A549 (cell line): ENCODE measurements around the gene TMX1. TPM values are rescaled to one million over a fixed set of nuclear protein-coding genes. Genes with fewer than 3 reads are reported as not detected.

Experiments
- ATAC-seq, 2 experiments: fragments of 200-7000 bp in 1 of 2; fragments of >200 bp in 1 of 2; cut with Nextera tagmentation in 1 of 2; cut with Tn5 transposase in 1 of 2; 3 replicates each; pipeline versions ENCODE4 v1.8.0 to v1.9.1; 2018 to 2020; ENCODE audit warnings: mild to moderate bottlenecking in 1 of 2, moderate library complexity in 1 of 2
- CTCF ChIA-PET: fragments of 300-600 bp; sonication (Branson Sonifier 250); formaldehyde crosslinking; extraction: SDS; loops from one replicate; lab custom pipeline; 2021; ENCODE audit warnings: antibody characterized with exemption, inconsistent platforms; lab: Yijun Ruan, JAX
- POLR2A ChIA-PET: fragments of 350-600 bp; formaldehyde crosslinking; extraction: SDS; loops from one replicate; lab custom pipeline; 2021; ENCODE audit warnings: antibody characterized with exemption, inconsistent platforms; lab: Yijun Ruan, JAX
- DNase-seq, 2 experiments: peaks; one replicate each; pipeline versions ENCODE4 v3.0.0 to v3.0.0-alpha.2; 2011 to 2016; ENCODE audit warnings: low read depth in 1 of 2, low spot score in 1 of 2
- FAIRE-seq: peaks from 2 replicates; lab custom pipeline; 2011; peaks lifted over from hg19 to GRCh38; lab: Jason Lieb, UNC
- H3K27ac ChIP-seq, 2 experiments: fragments of >200 bp; sonication (Bioruptor Twin); formaldehyde crosslinking; 3 replicates each; pipeline ENCODE4 v1.5.1; 2016 to 2017
- H3K4me1 ChIP-seq: fragments of >200 bp; sonication (Bioruptor Twin); formaldehyde crosslinking; 3 replicates; pipeline ENCODE4 v1.6.1; 2016
- H3K4me2 ChIP-seq: fragments of >200 bp; sonication (Bioruptor Twin); formaldehyde crosslinking; 3 replicates; pipeline ENCODE4 v1.6.1; 2016
- H3K4me3 ChIP-seq: fragments of >200 bp; sonication (Bioruptor Twin); formaldehyde crosslinking; 3 replicates; pipeline ENCODE4 v1.5.1; 2016
- H3K9me3 ChIP-seq: fragments of >200 bp; sonication (Bioruptor Twin); formaldehyde crosslinking; 3 replicates; pipeline ENCODE4 v1.6.1; 2016
- CBX2 ChIP-seq: fragments of 200-600 bp; sonication (generic); IDR thresholded peaks from 2 replicates; pipeline ENCODE4 v1.6.1; 2016; ENCODE audit warnings: low read depth, mild to moderate bottlenecking, borderline replicate concordance
- EHMT2 ChIP-seq: fragments of 200-600 bp; sonication (generic); IDR thresholded peaks from 2 replicates; pipeline ENCODE4 v1.6.1; 2016; ENCODE audit warnings: antibody characterized with exemption, low read depth, mild to moderate bottlenecking, moderate library complexity
- ELK1 ChIP-seq: fragments of 150-350 bp; IDR thresholded peaks from 2 replicates; pipeline ENCODE4 v1.6.1; 2014; ENCODE audit warnings: low read depth, mild to moderate bottlenecking, low read length
- EP300 ChIP-seq, 2 experiments: fragments of >200 bp; sonication (Bioruptor Twin); formaldehyde crosslinking; IDR thresholded peaks; 2 replicates in 1 of 2; 3 replicates in 1 of 2; pipeline ENCODE4 v1.6.1; 2016 to 2017
- ESRRA ChIP-seq: fragments of 150-350 bp; IDR thresholded peaks from 2 replicates; pipeline ENCODE4 v1.6.1; 2014; ENCODE audit warnings: mild to moderate bottlenecking, low read length, borderline replicate concordance
- FOXS1 ChIP-seq: fragments of 250-450 bp; sonication (Bioruptor Pico); IDR thresholded peaks from 2 replicates; pipeline ENCODE4 v1.5.0; 2020; ENCODE audit warnings: mild to moderate bottlenecking, moderate library complexity
- JUN ChIP-seq, 2 experiments: fragments of >200 bp; sonication (Bioruptor Twin); formaldehyde crosslinking; IDR thresholded peaks; 2 replicates in 1 of 2; 3 replicates in 1 of 2; pipeline ENCODE4 v1.6.1; 2016 to 2017
- MAZ ChIP-seq: fragments of 150-350 bp; IDR thresholded peaks from 2 replicates; pipeline ENCODE4 v1.6.1; 2014; ENCODE audit warnings: antibody characterized with exemption, low read depth, low read length, borderline replicate concordance
- NPAS2 ChIP-seq: fragments of 250-450 bp; sonication (Bioruptor Pico); IDR thresholded peaks from 2 replicates; pipeline ENCODE4 v1.8.0; 2022; ENCODE audit warnings: mild to moderate bottlenecking, moderate library complexity, borderline replicate concordance
- POLR2A ChIP-seq: IDR thresholded peaks from 2 replicates; pipeline ENCODE4 v1.6.1; 2012; ENCODE audit warnings: mild to moderate bottlenecking, low read length
- RAD21 ChIP-seq, 2 experiments: fragments of >200 bp in 1 of 2; sonication (Bioruptor Twin) in 1 of 2; formaldehyde crosslinking in 1 of 2; IDR thresholded peaks in 1 of 2; conservative IDR thresholded peaks in 1 of 2; 2 replicates in 1 of 2; 3 replicates in 1 of 2; pipeline ENCODE4 v1.6.1; 2012 to 2018; ENCODE audit warnings: inconsistent platforms in 1 of 2
- RARB ChIP-seq: fragments of 250-450 bp; sonication (Bioruptor Pico); IDR thresholded peaks from 2 replicates; pipeline ENCODE4 v1.8.0; 2021; ENCODE audit warnings: mild to moderate bottlenecking, moderate library complexity
- SMC3 ChIP-seq: fragments of >200 bp; sonication (Bioruptor Twin); formaldehyde crosslinking; IDR thresholded peaks from 3 replicates; pipeline ENCODE4 v1.6.1; 2018; ENCODE audit warnings: inconsistent platforms
- TP53 ChIP-seq: fragments of 250-450 bp; sonication (Bioruptor Pico); IDR thresholded peaks from 2 replicates; pipeline ENCODE4 v1.5.0; 2021; ENCODE audit warnings: mild to moderate bottlenecking, moderate library complexity
- ZFP36 ChIP-seq: fragments of 450-650 bp; IDR thresholded peaks from 2 replicates; pipeline ENCODE4 v1.6.1; 2014; ENCODE audit warnings: borderline replicate concordance; ENCODE audit not compliant: partially characterized antibody
- ZNF302 ChIP-seq: fragments of 250-450 bp; sonication (Bioruptor Pico); IDR thresholded peaks from 2 replicates; pipeline ENCODE4 v1.9.0; 2021; ENCODE audit warnings: inconsistent platforms, mild to moderate bottlenecking, moderate library complexity
- WGBS: methylation state at CpG from one replicate; pipeline ENCODE4 v1.1.6; 2017; ENCODE audit errors: missing lambda C conversion rate; 5-methylcytosine and 5-hydroxymethylcytosine counted together
- polyA plus RNA-seq, 4 experiments: library from polyadenylated mRNA; depleted of rRNA in 3 of 4; stranded (reverse); fragments of >200 nt; fragmentation: RNase III in 1 of 4; extraction: RNeasy Plus Mini Kit Qiagen cat#74134 plus additional on column Dnase treatment in 1 of 4; gene quantifications; 2 replicates in 3 of 4; 3 replicates in 1 of 4; pipeline ENCODE4 v1.2.3, GENCODE V29; 2011 to 2017
- TF ChIP-seq, protein P1 (sequence below): IDR thresholded peaks from 2 replicates; pipeline ENCODE4 v1.6.1; 2012; ENCODE audit warnings: low read depth, borderline replicate concordance
- TF ChIP-seq, protein P2 (sequence below): fragments of 200-600 bp; sonication (generic); IDR thresholded peaks from 2 replicates; pipeline ENCODE4 v1.6.1; 2016; ENCODE audit warnings: antibody characterized with exemption, mild to moderate bottlenecking, moderate library complexity
- TF ChIP-seq, protein P3 (sequence below): IDR thresholded peaks from 2 replicates; pipeline ENCODE4 v1.6.1; 2012
- TF ChIP-seq, protein P4 (sequence below): fragments of >200 bp; sonication (Bioruptor Twin); formaldehyde crosslinking; IDR thresholded peaks from 3 replicates; pipeline ENCODE4 v1.5.1; 2016

The TMX1 gene
- polyA plus RNA-seq, 2 of the 4 experiments (the other 2 are of a cell fraction): 58.6 to 64.0 TPM

GRCh38 chr14:51269634-51270033, 29.6 kb downstream of the TMX1 start:
- Histone ChIP-seq H3K4me2 (no peak overlapping the region), H3K4me3 (no peak overlapping the region), H3K4me1 (no peaks in the 10 kb centered on the region), H3K9me3 (no peaks in the 10 kb centered on the region), H3K27ac (no peak overlapping the region)
- 86% methylated on average over 1 of the region's 1 CpG for WGBS
- TF ChIP-seq, protein P1, sequence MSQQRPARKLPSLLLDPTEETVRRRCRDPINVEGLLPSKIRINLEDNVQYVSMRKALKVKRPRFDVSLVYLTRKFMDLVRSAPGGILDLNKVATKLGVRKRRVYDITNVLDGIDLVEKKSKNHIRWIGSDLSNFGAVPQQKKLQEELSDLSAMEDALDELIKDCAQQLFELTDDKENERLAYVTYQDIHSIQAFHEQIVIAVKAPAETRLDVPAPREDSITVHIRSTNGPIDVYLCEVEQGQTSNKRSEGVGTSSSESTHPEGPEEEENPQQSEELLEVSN: no peak
- TF ChIP-seq, protein P2, sequence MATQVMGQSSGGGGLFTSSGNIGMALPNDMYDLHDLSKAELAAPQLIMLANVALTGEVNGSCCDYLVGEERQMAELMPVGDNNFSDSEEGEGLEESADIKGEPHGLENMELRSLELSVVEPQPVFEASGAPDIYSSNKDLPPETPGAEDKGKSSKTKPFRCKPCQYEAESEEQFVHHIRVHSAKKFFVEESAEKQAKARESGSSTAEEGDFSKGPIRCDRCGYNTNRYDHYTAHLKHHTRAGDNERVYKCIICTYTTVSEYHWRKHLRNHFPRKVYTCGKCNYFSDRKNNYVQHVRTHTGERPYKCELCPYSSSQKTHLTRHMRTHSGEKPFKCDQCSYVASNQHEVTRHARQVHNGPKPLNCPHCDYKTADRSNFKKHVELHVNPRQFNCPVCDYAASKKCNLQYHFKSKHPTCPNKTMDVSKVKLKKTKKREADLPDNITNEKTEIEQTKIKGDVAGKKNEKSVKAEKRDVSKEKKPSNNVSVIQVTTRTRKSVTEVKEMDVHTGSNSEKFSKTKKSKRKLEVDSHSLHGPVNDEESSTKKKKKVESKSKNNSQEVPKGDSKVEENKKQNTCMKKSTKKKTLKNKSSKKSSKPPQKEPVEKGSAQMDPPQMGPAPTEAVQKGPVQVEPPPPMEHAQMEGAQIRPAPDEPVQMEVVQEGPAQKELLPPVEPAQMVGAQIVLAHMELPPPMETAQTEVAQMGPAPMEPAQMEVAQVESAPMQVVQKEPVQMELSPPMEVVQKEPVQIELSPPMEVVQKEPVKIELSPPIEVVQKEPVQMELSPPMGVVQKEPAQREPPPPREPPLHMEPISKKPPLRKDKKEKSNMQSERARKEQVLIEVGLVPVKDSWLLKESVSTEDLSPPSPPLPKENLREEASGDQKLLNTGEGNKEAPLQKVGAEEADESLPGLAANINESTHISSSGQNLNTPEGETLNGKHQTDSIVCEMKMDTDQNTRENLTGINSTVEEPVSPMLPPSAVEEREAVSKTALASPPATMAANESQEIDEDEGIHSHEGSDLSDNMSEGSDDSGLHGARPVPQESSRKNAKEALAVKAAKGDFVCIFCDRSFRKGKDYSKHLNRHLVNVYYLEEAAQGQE: no peak
- no peak for TF ChIP-seq ZFP36
- FAIRE-seq: no peak
- no peak for ATAC-seq
- CTCF ChIA-PET: interaction anchor here (1.7 to 7.3 kb wide), 4 partner anchors 13 to 510 kb away, joined by 4 to 45 read pairs (median 16); no protein-coding TSS in a partner anchor
- POLR2A ChIA-PET: no interaction called here
- no peak for DNase-seq

DNA sequence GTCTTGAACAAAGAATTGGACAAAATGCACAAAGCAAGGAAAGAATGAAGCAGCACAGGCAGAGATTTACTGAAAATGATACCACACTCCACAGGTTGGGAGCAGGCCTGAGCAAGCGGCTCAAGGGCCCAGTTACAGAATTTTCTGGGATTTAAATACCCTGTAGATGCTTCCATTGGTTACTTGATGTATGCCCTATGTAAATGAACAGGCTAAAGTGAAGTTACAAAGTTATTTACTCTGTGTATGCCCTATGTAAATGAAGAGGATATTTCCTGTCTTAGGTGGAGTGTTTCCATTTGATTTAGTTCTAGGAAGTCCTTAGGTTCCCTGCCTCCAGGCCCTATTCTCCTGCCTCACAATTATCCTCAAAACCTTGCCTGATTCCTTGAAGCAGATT, 36.6 kb downstream of the TMX1 start:
- no peaks in the 10 kb centered on the region for H3K4me1 ChIP-seq
- ATAC-seq (no peak), DNase-seq (no peak), FAIRE-seq (no peak)
- H3K4me2 ChIP-seq: no peak overlapping the region
- TF ChIP-seq TP53 (CRISPR knock-in tag) (no peak), ELK1 (no peak), ESRRA (no peak), MAZ (no peak), FOXS1 (CRISPR knock-in tag) (no peak), RARB (CRISPR knock-in tag) (no peak), JUN (IDR thresholded peaks at IDR 0.05) (no peak), NPAS2 (CRISPR knock-in tag) (no peak), EP300 (IDR thresholded peaks at IDR 0.05) (no peak), POLR2A (no peak), RAD21 (conservative IDR thresholded peaks at IDR 0.05 in 1 of 2, IDR thresholded peaks at IDR 0.05 in 1 of 2) (no peak), SMC3 (no peak), CBX2 (no peak), EHMT2 (no peak), ZNF302 (CRISPR knock-in tag) (no peak)
- TF ChIP-seq, protein P3, sequence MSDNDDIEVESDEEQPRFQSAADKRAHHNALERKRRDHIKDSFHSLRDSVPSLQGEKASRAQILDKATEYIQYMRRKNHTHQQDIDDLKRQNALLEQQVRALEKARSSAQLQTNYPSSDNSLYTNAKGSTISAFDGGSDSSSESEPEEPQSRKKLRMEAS: no peak
- TF ChIP-seq, protein P4, sequence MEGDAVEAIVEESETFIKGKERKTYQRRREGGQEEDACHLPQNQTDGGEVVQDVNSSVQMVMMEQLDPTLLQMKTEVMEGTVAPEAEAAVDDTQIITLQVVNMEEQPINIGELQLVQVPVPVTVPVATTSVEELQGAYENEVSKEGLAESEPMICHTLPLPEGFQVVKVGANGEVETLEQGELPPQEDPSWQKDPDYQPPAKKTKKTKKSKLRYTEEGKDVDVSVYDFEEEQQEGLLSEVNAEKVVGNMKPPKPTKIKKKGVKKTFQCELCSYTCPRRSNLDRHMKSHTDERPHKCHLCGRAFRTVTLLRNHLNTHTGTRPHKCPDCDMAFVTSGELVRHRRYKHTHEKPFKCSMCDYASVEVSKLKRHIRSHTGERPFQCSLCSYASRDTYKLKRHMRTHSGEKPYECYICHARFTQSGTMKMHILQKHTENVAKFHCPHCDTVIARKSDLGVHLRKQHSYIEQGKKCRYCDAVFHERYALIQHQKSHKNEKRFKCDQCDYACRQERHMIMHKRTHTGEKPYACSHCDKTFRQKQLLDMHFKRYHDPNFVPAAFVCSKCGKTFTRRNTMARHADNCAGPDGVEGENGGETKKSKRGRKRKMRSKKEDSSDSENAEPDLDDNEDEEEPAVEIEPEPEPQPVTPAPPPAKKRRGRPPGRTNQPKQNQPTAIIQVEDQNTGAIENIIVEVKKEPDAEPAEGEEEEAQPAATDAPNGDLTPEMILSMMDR: no peak
- H3K4me3 ChIP-seq: no peak overlapping the region
- CTCF ChIA-PET: interaction anchor here (23.5 kb wide), 1 partner anchor 502 kb away, joined by 512 read pairs; no protein-coding TSS in a partner anchor
- 95% methylated on average over 1 of the region's 1 CpG for WGBS
- POLR2A ChIA-PET: no interaction called here
- no peaks in the 10 kb centered on the region for H3K9me3 ChIP-seq
- no peak overlapping the region for H3K27ac ChIP-seq
